ENCODE measurements around the gene PATZ1. TPM values are rescaled to one million over a fixed set of nuclear protein-coding genes. Genes with fewer than 3 reads are reported as not detected.

Gene PATZ1
- total and polyA plus RNA-seq, 9 of the 15 experiments (the other 6 are each of a cell fraction or from before 2014, with no cell fraction given), result 0.63 to 7.8 (median 4.2) TPM

DNA sequence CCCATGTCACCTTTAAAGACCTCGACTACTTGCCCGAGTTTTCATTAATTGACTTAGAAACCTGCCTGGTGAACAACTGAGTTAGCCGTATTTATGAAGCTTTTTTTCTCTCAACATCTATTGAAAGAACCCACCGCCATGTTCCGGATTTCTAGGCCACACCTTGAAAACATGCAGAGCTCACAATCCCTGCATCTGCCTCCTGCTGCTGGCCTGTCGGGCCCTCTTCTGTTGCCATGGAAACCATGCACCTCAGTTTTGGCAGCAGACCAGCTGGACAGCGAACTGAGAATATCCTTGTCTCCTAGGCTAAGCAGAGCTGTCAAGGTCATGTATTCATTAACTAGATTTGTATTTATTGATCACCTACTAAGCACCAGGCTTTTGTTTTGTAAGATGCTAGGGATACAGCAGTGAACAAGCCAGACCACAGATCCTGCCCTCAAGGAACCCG is 4.3 kb upstream of the PATZ1 start:
- 0 out of 2 replicates have a peak, but pooled peaks cover 2% of the 10 kb centered on the region for H4K20me1 ChIP-seq (replicated peaks; ENCODE audit: control insufficient read depth, insufficient read depth, low read length)
- in situ Hi-C loops (cut with MboI), result loop anchor here (5.0 kb wide), 1 partner anchor 47 kb away; the partner anchor contains the start of gene DRG1
- peaks cover 0 to 16% of the 10 kb centered on the region in 2 experiments; a peak in 3 of 5 replicates for H3K4me1 ChIP-seq (replicated peaks in 1 of 2; ENCODE audit: control insufficient read depth in 2 of 2, insufficient read depth in 2 of 2, low read length in 2 of 2)
- no peak overlapping the region for H2AFZ ChIP-seq (ENCODE audit: low read depth, low read length)
- H3K27me3 ChIP-seq (ENCODE audit: control insufficient read depth in 2 of 2, insufficient read depth in 2 of 2, low read length in 2 of 2), result no peaks in the 10 kb centered on the region
- 15% methylated on average over 8 of the region's 8 CpGs for WGBS (ENCODE audit: insufficient coverage, low coverage, missing lambda C conversion rate)
- BruUV-seq (replicated peaks), result no TSS peak
- H3K79me2 ChIP-seq (ENCODE audit: control insufficient read depth, insufficient read depth, low read length), result no peaks in the 10 kb centered on the region; the same call in 2 of the 3 replicates
- ATAC-seq (no peak), FAIRE-seq (peak; percentile 29), DNase-seq (ENCODE audit: extremely low read depth in 1 of 4, low spot score in 3 of 4) (peak; percentile 23 to 55 (median 46))
- intact Hi-C loops (cut with micrococcal nuclease), result no loop called here
- no peak overlapping the region for H3K4me3 ChIP-seq
- ChIA-PET POLR2A (no interaction called here), CTCF (ENCODE audit: low intra/inter-chr PET ratio) (no interaction called here)
- H3K9me1 ChIP-seq (ENCODE audit: control insufficient read depth, insufficient read depth, low read length), result no peaks in the 10 kb centered on the region
- H3K9me3 ChIP-seq (replicated peaks; ENCODE audit: control insufficient read depth, insufficient read depth, low read depth, low read length), result no peaks in the 10 kb centered on the region
- H3K36me3 ChIP-seq (ENCODE audit: control insufficient read depth, insufficient read depth, low read length), result no peaks in the 10 kb centered on the region
- no peak overlapping the region for H3K9ac ChIP-seq (ENCODE audit: insufficient read depth in 1 of 2, low read depth in 2 of 2, low read length in 2 of 2)
- no peak overlapping the region for H3K27ac ChIP-seq (ENCODE audit: extremely low read depth, low read depth, low read length)
- no peak overlapping the region for H3K4me2 ChIP-seq (ENCODE audit: insufficient read depth, low read length)
- TF ChIP-seq PML (IDR thresholded peaks at IDR 0.05; ENCODE audit: low read length), result no peak
- peak in 1 of 2 experiments; percentile 81; a peak in 2 of 4 replicates for TF ChIP-seq CSDE1 (IDR thresholded peaks at IDR 0.05)
- TF ChIP-seq SIN3A (IDR thresholded peaks at IDR 0.05; ENCODE audit: borderline replicate concordance in 2 of 2, control insufficient read depth in 1 of 2, low read depth in 2 of 2, low read length in 2 of 2), result no peak
- no peak for TF ChIP-seq RBM22 (IDR thresholded peaks at IDR 0.05; ENCODE audit: low read depth, low read length, poor library complexity, severe bottlenecking)
- peak; percentile 59 for TF ChIP-seq NFIC (IDR thresholded peaks at IDR 0.05)
- TF ChIP-seq KLF6 (CRISPR knock-in tag; IDR thresholded peaks at IDR 0.05; ENCODE audit: borderline replicate concordance), result no peak
- TF ChIP-seq COPS2 (conservative IDR thresholded peaks at IDR 0.05), result no peak
- TF ChIP-seq ZNF444 (CRISPR knock-in tag; IDR thresholded peaks at IDR 0.05), result no peak
- TF ChIP-seq ARID1B (IDR thresholded peaks at IDR 0.05), result no peak
- no peak for TF ChIP-seq ZNF282 (CRISPR knock-in tag; IDR thresholded peaks at IDR 0.05)
- no peak for TF ChIP-seq RBM39 (optimal IDR thresholded peaks at IDR 0.05; ENCODE audit: low read depth, low read length)
- 0 out of 4 replicates have a peak, but pooled peaks of 1 of the 2 experiments have one; percentile 33 for TF ChIP-seq RCOR1 (IDR thresholded peaks at IDR 0.05; ENCODE audit: borderline replicate concordance in 1 of 2, low read depth in 2 of 2, low read length in 2 of 2)
- TF ChIP-seq, protein P1, sequence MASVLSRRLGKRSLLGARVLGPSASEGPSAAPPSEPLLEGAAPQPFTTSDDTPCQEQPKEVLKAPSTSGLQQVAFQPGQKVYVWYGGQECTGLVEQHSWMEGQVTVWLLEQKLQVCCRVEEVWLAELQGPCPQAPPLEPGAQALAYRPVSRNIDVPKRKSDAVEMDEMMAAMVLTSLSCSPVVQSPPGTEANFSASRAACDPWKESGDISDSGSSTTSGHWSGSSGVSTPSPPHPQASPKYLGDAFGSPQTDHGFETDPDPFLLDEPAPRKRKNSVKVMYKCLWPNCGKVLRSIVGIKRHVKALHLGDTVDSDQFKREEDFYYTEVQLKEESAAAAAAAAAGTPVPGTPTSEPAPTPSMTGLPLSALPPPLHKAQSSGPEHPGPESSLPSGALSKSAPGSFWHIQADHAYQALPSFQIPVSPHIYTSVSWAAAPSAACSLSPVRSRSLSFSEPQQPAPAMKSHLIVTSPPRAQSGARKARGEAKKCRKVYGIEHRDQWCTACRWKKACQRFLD (CRISPR knock-in tag; IDR thresholded peaks at IDR 0.05), result no peak
- no peak for TF ChIP-seq POLR2AphosphoS2 (IDR thresholded peaks at IDR 0.05; ENCODE audit: low read length)
- no peak for TF ChIP-seq SOX6 (IDR thresholded peaks at IDR 0.05)
- no peak for TF ChIP-seq ZNF239 (CRISPR knock-in tag; IDR thresholded peaks at IDR 0.05)
- TF ChIP-seq YBX1 (IDR thresholded peaks at IDR 0.05), result no peak
- TF ChIP-seq ESRRA (IDR thresholded peaks at IDR 0.05; ENCODE audit: borderline replicate concordance, low read depth), result 0 out of 2 replicates have a peak, but pooled peaks have one; percentile 30
- no peak for TF ChIP-seq ZNF274 (IDR thresholded peaks at IDR 0.05; ENCODE audit: borderline replicate concordance, low read depth, low read length)
- no peak for TF ChIP-seq FOXM1 (IDR thresholded peaks at IDR 0.05; ENCODE audit: low read depth)
- no peak for TF ChIP-seq FOXM1 (CRISPR knock-in tag; IDR thresholded peaks at IDR 0.05; ENCODE audit: low read depth)
- no peak for TF ChIP-seq RNF219 (CRISPR knock-in tag; IDR thresholded peaks at IDR 0.05)
- TF ChIP-seq CHD2 (IDR thresholded peaks at IDR 0.05; ENCODE audit: low read depth, low read length), result no peak

Data from K562 (cell line).